Measurements from ENCODE around the gene MAP3K20. TPM values are rescaled to one million over a fixed set of nuclear protein-coding genes. Genes with fewer than 3 reads are reported as not detected.
A peak's percentile ranks its signal among the peaks of the same experiment; 100 is the strongest.
"Not testable (repeated sequence)": the region's sequence is repeated elsewhere in the genome, so short reads cannot be mapped to it uniquely, and the experiment has no call there.

MAP3K20 gene
- total RNA-seq, 2 donors from 2014 or later, result 22.6 to 38.9 TPM

DNA sequence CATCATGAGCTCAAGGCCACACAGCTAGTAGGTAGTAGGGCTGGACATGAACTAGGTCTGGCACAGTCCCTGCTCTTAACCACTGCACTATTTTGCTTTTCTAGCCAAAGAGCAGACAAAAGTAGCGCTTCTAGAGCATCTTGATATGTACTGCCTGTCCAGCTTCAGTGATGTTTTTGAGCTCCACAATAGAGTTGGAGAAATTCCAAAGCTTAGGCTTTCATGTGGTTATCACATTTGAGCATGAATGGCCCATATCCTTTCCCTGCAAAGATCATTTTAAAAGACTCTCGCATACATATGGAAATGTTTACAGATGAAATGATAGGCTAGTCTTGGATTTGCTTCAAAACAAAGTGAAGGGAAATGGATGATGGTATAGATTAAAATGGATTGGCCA is 128.7 kb downstream of the MAP3K20 start:
- Histone ChIP-seq H3K9me3 (no peaks in the 10 kb centered on the region), H3K27ac (no peak overlapping the region), H3K4me3 (no peak overlapping the region), H3K36me3 (no peaks in the 10 kb centered on the region), H3K4me1 (no peaks in the 10 kb centered on the region), H3K9ac (ENCODE audit: low read depth in 2 of 2, low read length in 2 of 2) (no peak overlapping the region), H3K27me3 (no peaks in the 10 kb centered on the region)
- intact Hi-C loops (cut with DNase I), result no loop called here
- DNase-seq, result no peak
- no peak for TF ChIP-seq CTCF (IDR thresholded peaks at IDR 0.05)

- H3K36me3 ChIP-seq, result no peaks in the 10 kb centered on the region
- intact Hi-C loops (cut with DNase I), result no loop called here
- TF ChIP-seq CTCF (IDR thresholded peaks at IDR 0.05), result no peak
- no peak overlapping the region for H3K9ac ChIP-seq (ENCODE audit: low read depth in 2 of 2, low read length in 2 of 2)
- no peak overlapping the region for H3K4me3 ChIP-seq
- no peaks in the 10 kb centered on the region for H3K9me3 ChIP-seq
- no peaks in the 10 kb centered on the region for H3K27me3 ChIP-seq
- no peaks in the 10 kb centered on the region for H3K4me1 ChIP-seq
- no peak for DNase-seq
- no peak overlapping the region for H3K27ac ChIP-seq
These were observed 129.7 kb downstream of the MAP3K20 start for GRCh38 chr2:173205375-173205774.

DNA sequence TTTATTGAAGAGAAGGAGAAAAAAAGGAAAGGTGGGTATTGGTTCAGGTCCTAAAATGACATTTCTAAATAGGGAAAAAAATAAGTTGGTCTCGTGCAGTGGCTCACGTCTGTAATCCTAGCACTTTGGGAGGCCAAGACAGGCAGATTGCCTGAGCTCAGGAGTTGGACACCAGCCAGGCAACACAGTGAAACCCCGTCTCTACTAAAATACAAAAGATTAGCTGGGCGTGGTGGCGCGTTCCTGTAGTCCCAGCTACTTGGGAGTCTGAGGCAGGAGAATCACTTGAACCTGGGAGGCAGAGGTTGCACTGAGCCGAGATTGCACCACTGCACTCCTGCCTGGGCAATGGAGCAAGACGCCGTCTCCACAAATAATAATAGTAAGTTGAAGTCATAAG is 131.5 kb downstream of the MAP3K20 start:
- H3K9me3 ChIP-seq; intact Hi-C loops (cut with DNase I); H3K36me3 ChIP-seq; H3K4me1 ChIP-seq; H3K27ac ChIP-seq; H3K27me3 ChIP-seq; H3K9ac ChIP-seq (ENCODE audit: low read depth in 2 of 2, low read length in 2 of 2); H3K4me3 ChIP-seq: not testable (repeated sequence)
- DNase-seq, result peak; percentile 63

- H3K36me3 ChIP-seq, result no peaks in the 10 kb centered on the region
- H3K9ac ChIP-seq (ENCODE audit: low read depth in 2 of 2, low read length in 2 of 2), result no peak overlapping the region
- H3K9me3 ChIP-seq, result no peaks in the 10 kb centered on the region
- DNase-seq, result peak; percentile 74
- H3K27me3 ChIP-seq, result no peaks in the 10 kb centered on the region
- no peak overlapping the region for H3K27ac ChIP-seq
- no peaks in the 10 kb centered on the region for H3K4me1 ChIP-seq
- peak; percentile 82 for TF ChIP-seq CTCF (IDR thresholded peaks at IDR 0.05)
- no peak overlapping the region for H3K4me3 ChIP-seq
- intact Hi-C loops (cut with DNase I), result loop anchor here (2.0 kb wide), 2 partner anchors 184 to 240 kb away; no protein-coding TSS in a partner anchor
These were observed 134.9 kb downstream of the MAP3K20 start for GRCh38 chr2:173210270-173211196.

- no peaks in the 10 kb centered on the region for H3K27me3 ChIP-seq
- no peak overlapping the region for H3K9ac ChIP-seq (ENCODE audit: low read depth in 2 of 2, low read length in 2 of 2)
- H3K27ac ChIP-seq, result no peak overlapping the region
- H3K4me3 ChIP-seq, result no peak overlapping the region
- no peaks in the 10 kb centered on the region for H3K36me3 ChIP-seq
- H3K9me3 ChIP-seq, result no peaks in the 10 kb centered on the region
- no peak for TF ChIP-seq CTCF (IDR thresholded peaks at IDR 0.05)
- intact Hi-C loops (cut with DNase I), result no loop called here
- DNase-seq, result no peak
- H3K4me1 ChIP-seq, result no peaks in the 10 kb centered on the region
These were observed 137.5 kb downstream of the MAP3K20 start for GRCh38 chr2:173213181-173213580.

- Histone ChIP-seq H3K9me3 (no peaks in the 10 kb centered on the region), H3K9ac (ENCODE audit: low read depth in 2 of 2, low read length in 2 of 2) (no peak overlapping the region), H3K27me3 (no peaks in the 10 kb centered on the region), H3K27ac (no peak overlapping the region), H3K36me3 (no peaks in the 10 kb centered on the region), H3K4me1 (no peaks in the 10 kb centered on the region), H3K4me3 (no peak overlapping the region)
- no peak for DNase-seq
- intact Hi-C loops (cut with DNase I), result no loop called here
- TF ChIP-seq CTCF (IDR thresholded peaks at IDR 0.05), result no peak
These were observed 138.6 kb downstream of the MAP3K20 start for GRCh38 chr2:173214213-173214612.

Measured in colonic mucosa (tissue), 4 donors.